HepG2 (cell line): ENCODE data around the gene ANG. TPM values are rescaled to one million over a fixed set of nuclear protein-coding genes. Genes with fewer than 3 reads are reported as not detected.

Experiments
- CREB3 ChIP-seq: sonication (generic); formaldehyde crosslinking; IDR thresholded peaks from 2 replicates; pipeline ENCODE4 v1.5.0; 2020; ENCODE audit warnings: missing genetic modification reagents
- CREBL2 ChIP-seq: sonication (generic); formaldehyde crosslinking; IDR thresholded peaks from 2 replicates; pipeline ENCODE4 v1.8.1; 2023; ENCODE audit warnings: missing genetic modification reagents, mild to moderate bottlenecking, borderline replicate concordance
- FOXP1 ChIP-seq, 2 experiments: fragments of 450-650 bp in 1 of 2; IDR thresholded peaks; 2 replicates each; pipeline ENCODE4 v1.6.1; 2017 to 2018; ENCODE audit warnings: antibody characterized with exemption in 1 of 2
- GTF2F1 ChIP-seq: fragments of 150-350 bp; IDR thresholded peaks from 2 replicates; pipeline ENCODE4 v1.6.1; 2014; ENCODE audit warnings: low read length
- HBP1 ChIP-seq: IDR thresholded peaks from 2 replicates; pipeline ENCODE4 v1.6.1; 2016; ENCODE audit warnings: low read depth, control low read depth
- LCORL ChIP-seq, 2 experiments: fragments of 450-650 bp in 1 of 2; sonication (generic) in 1 of 2; formaldehyde crosslinking in 1 of 2; IDR thresholded peaks; 2 replicates each; pipeline versions ENCODE4 v1.5.0 to v1.6.1; 2017 to 2020; ENCODE audit warnings: antibody characterized with exemption in 1 of 2, missing genetic modification reagents in 1 of 2
- SIX4 ChIP-seq: sonication (generic); formaldehyde crosslinking; IDR thresholded peaks from 2 replicates; pipeline ENCODE4 v1.4.0; 2020; ENCODE audit warnings: missing genetic modification reagents
- SKI ChIP-seq: fragments of 450-650 bp; IDR thresholded peaks from one replicate; pipeline ENCODE4 v1.6.1; 2018; ENCODE audit warnings: mild to moderate bottlenecking; ENCODE audit not compliant: partially characterized antibody
- SRY ChIP-seq: sonication (generic); formaldehyde crosslinking; IDR thresholded peaks from 2 replicates; pipeline ENCODE4 v1.8.0; 2022; ENCODE audit warnings: mild to moderate bottlenecking, missing genetic modification reagents
- UBTF ChIP-seq: sonication (generic); formaldehyde crosslinking; IDR thresholded peaks from 2 replicates; pipeline ENCODE4 v1.4.0; 2020; ENCODE audit warnings: mild to moderate bottlenecking, missing genetic modification reagents
- YEATS2 ChIP-seq: sonication (generic); formaldehyde crosslinking; IDR thresholded peaks from 2 replicates; pipeline ENCODE4 v1.4.0; 2020; ENCODE audit warnings: missing genetic modification reagents, borderline replicate concordance
- ZBTB3 ChIP-seq: sonication (generic); formaldehyde crosslinking; IDR thresholded peaks from 2 replicates; pipeline ENCODE4 v1.4.0; 2020; ENCODE audit warnings: low read depth, mild to moderate bottlenecking, moderate library complexity, missing genetic modification reagents, borderline replicate concordance
- ZBTB38 ChIP-seq: sonication (generic); formaldehyde crosslinking; IDR thresholded peaks from 2 replicates; pipeline ENCODE4 v1.5.1; 2020; ENCODE audit warnings: mild to moderate bottlenecking, missing genetic modification reagents
- ZNF225 ChIP-seq: sonication (generic); formaldehyde crosslinking; IDR thresholded peaks from 2 replicates; pipeline ENCODE4 v1.4.0; 2020; ENCODE audit warnings: mild to moderate bottlenecking, missing genetic modification reagents
- ZNF414 ChIP-seq: sonication (generic); formaldehyde crosslinking; IDR thresholded peaks from 2 replicates; pipeline ENCODE4 v1.5.0; 2020; ENCODE audit warnings: missing genetic modification reagents
- ZNF772 ChIP-seq: sonication (generic); formaldehyde crosslinking; IDR thresholded peaks from 2 replicates; pipeline ENCODE4 v1.5.0; 2020; ENCODE audit warnings: mild to moderate bottlenecking, missing genetic modification reagents
- polyA plus RNA-seq, 8 experiments: library from polyadenylated mRNA; depleted of rRNA in 3 of 8; stranded (reverse) in 7 of 8; unstranded in 1 of 8; fragments of >200 nt; fragmentation: Illumina TruSeq in 4 of 8; extraction: Trizol in 4 of 8; gene quantifications; 2 replicates each; pipeline versions ENCODE4 v1.2.1 to v1.2.3, GENCODE V29; 2011 to 2016; ENCODE audit warnings: low read depth in 4 of 8, missing spikeins in 1 of 8, mixed read lengths in 1 of 8; ENCODE audit not compliant: insufficient read depth in 1 of 8
- total RNA-seq, 5 experiments: library from RNA; depleted of rRNA; stranded (reverse); fragments of >200 nt; fragmentation: Illumina TruSeq; extraction: Trizol; gene quantifications; 2 replicates each; pipeline ENCODE4 v1.2.3, GENCODE V29; 2016; ENCODE audit warnings: low read depth in 1 of 5
- TF ChIP-seq, protein P1 (sequence below): sonication (generic); formaldehyde crosslinking; IDR thresholded peaks from 2 replicates; pipeline ENCODE4 v1.4.0; 2020; ENCODE audit warnings: missing genetic modification reagents, borderline replicate concordance
- TF ChIP-seq, protein P2 (sequence below): sonication (generic); formaldehyde crosslinking; IDR thresholded peaks from 2 replicates; pipeline ENCODE4 v1.5.0; 2020; ENCODE audit warnings: missing genetic modification reagents, mild to moderate bottlenecking, borderline replicate concordance

ANG gene
- total and polyA plus RNA-seq, 2 of the 13 experiments (the other 11 are each of a cell fraction or from before 2014, with no cell fraction given): 83.6 to 401 TPM

DNA sequence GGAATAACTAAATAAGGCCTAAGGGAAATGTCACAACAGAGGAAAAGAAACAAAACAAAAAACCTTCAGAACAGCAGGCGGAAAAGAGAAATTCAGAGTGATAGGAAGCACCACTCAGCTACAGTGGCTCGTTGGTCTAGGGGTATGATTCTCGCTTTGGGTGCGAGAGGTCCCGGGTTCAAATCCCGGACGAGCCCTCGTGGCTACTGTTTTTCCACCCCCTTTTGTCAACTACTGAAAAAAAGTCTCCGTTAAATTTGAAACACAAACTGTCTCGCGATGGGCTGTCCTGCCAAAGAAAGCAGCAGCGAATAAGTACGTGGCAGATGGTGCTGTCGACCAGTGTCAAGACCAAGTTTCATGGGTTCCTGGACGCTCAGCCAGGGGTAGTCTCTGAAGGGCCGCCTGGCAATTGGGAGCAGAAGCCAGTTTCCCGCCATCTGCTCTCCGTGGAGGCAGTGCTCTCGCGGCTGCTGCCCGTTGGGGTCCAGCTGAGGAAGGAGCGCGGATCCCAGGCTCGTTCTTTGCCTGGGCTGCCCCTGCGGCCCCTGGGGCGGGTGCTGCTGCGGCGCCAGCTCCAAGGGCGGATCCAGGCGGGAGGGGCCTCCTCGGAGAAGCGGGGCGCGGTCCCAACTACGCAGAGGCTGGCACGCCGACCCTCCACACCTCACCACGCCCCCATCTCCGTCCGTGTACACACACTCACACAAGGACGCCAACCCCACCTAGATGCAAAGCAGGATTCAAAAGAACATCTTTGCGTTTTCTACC lies 4.5 kb upstream of the ANG start, which contains the start of gene RNASE4 (continued):
- peak; percentile 40; the same call in 1 of the 2 replicates for TF ChIP-seq SRY (CRISPR knock-in tag)
- peak; percentile 61 for TF ChIP-seq LCORL (IDR thresholded peaks at IDR 0.05)
- no peak; the same call in 1 of the 2 replicates for TF ChIP-seq LCORL (CRISPR knock-in tag; IDR thresholded peaks at IDR 0.05)
- TF ChIP-seq HBP1 (CRISPR knock-in tag): 0 out of 2 replicates have a peak, but pooled peaks have one; percentile 47
- TF ChIP-seq YEATS2 (CRISPR knock-in tag): peak; percentile 67; the same call in 1 of the 2 replicates
- peak; percentile 71 for TF ChIP-seq ZBTB38 (CRISPR knock-in tag)
- TF ChIP-seq, protein P1, sequence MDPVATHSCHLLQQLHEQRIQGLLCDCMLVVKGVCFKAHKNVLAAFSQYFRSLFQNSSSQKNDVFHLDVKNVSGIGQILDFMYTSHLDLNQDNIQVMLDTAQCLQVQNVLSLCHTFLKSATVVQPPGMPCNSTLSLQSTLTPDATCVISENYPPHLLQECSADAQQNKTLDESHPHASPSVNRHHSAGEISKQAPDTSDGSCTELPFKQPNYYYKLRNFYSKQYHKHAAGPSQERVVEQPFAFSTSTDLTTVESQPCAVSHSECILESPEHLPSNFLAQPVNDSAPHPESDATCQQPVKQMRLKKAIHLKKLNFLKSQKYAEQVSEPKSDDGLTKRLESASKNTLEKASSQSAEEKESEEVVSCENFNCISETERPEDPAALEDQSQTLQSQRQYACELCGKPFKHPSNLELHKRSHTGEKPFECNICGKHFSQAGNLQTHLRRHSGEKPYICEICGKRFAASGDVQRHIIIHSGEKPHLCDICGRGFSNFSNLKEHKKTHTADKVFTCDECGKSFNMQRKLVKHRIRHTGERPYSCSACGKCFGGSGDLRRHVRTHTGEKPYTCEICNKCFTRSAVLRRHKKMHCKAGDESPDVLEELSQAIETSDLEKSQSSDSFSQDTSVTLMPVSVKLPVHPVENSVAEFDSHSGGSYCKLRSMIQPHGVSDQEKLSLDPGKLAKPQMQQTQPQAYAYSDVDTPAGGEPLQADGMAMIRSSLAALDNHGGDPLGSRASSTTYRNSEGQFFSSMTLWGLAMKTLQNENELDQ (CRISPR knock-in tag): no peak; the same call in 1 of the 2 replicates
- TF ChIP-seq SKI: no peak
- peak; percentile 94; the same call in 1 of the 2 replicates for TF ChIP-seq ZNF225
- TF ChIP-seq SIX4 (CRISPR knock-in tag): no peak
- no peak for TF ChIP-seq CREB3 (CRISPR knock-in tag)
- TF ChIP-seq UBTF (CRISPR knock-in tag): peak; percentile 94
- peak; percentile 76; the same call in 1 of the 2 replicates for TF ChIP-seq CREBL2 (CRISPR knock-in tag)
- TF ChIP-seq ZNF772 (CRISPR knock-in tag): peak; percentile 90
- TF ChIP-seq GTF2F1: 0 out of 2 replicates have a peak, but pooled peaks have one; percentile 49
- TF ChIP-seq ZBTB3 (CRISPR knock-in tag): no peak
- TF ChIP-seq ZNF414 (CRISPR knock-in tag): no peak
- no peak for TF ChIP-seq FOXP1 (IDR thresholded peaks at IDR 0.05)
- TF ChIP-seq FOXP1 (CRISPR knock-in tag; IDR thresholded peaks at IDR 0.05): peak; percentile 50
- TF ChIP-seq, protein P2, sequence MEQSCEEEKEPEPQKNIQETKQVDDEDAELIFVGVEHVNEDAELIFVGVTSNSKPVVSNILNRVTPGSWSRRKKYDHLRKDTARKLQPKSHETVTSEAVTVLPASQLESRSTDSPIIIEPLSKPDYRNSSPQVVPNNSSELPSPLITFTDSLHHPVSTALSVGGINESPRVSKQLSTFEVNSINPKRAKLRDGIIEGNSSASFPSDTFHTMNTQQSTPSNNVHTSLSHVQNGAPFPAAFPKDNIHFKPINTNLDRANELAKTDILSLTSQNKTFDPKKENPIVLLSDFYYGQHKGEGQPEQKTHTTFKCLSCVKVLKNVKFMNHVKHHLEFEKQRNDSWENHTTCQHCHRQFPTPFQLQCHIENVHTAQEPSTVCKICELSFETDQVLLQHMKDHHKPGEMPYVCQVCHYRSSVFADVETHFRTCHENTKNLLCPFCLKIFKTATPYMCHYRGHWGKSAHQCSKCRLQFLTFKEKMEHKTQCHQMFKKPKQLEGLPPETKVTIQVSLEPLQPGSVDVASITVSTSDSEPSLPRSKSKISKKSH (CRISPR knock-in tag): peak; percentile 59; the same call in 1 of the 2 replicates
